ENCODE data around the gene TMPRSS2. TPM values are rescaled to one million over a fixed set of nuclear protein-coding genes. Genes with fewer than 3 reads are reported as not detected.

Gene TMPRSS2
- 0.07 TPM in 1 of 2 replicates, not detected in the other for total RNA-seq

DNA sequence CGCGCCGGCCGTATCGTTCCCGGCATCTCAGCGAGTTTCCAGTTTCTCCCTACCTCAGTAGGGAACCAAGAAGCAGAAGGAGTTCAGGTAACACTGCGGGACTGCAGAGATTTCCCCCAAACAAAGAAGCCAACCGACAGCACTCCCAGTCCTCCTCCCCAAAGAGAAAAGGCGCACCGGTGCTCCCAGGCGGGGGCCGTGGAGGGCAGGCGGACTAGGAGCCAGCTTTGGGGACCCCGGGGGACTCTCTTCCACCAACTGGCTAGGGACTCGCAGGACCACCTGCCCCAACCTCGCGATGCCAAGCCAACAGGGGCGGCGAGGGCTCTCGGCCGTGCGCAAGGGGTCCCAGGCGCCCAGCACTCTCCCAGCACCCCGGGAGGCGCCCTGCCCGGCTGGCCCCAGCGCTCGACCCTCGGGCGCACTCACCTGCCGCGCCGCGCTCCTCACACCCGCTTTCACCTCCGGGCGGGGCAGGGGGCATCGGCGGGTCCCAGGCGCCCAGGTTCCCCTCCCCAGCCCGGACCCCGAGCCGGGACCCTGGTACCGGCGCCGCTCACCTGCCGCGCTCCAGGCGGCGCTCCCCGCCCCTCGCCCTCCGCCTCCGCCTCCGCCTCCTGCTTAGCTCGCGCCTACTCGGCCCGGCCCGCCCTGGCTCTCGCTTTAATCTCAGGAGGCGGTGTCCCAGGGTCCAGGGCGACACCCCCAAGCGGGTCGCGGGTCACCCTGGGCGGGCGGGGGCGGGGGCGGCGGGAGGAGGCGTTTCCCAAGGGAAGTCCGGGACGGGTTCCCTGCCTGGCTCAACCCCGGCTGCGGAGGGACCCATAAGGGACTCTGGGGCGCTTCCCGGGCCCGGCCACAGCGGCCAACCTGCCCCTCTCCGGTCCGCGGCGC, at the start of gene TMPRSS2:
Gene TMPRSS2, minus strand, starts transcription at position 638 of the 894 bp plus-strand sequence. CDS start 10,025 bp downstream, outside the sequence.
- intact Hi-C loops (cut with micrococcal nuclease): no loop called here

DNA sequence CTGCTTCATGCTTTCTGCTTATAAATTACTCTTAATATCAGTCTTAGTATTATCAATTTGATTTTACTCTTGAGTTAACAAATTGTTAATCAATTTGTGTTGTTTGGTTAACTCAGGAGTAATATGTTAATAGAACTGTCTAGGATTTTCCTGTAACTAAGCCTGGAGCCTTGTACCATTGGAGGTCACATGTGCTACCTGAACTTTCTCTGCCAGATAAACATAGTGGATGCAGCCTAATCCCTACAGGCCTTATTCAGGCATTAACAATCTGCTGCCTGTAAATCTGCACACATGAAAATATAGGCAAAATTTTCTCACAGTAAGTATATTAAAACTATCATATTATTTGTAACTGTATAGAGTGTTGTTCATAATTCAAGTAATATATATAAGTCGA, 47.1 kb upstream of the TMPRSS2 start:
- intact Hi-C loops (cut with micrococcal nuclease): no loop called here

DNA sequence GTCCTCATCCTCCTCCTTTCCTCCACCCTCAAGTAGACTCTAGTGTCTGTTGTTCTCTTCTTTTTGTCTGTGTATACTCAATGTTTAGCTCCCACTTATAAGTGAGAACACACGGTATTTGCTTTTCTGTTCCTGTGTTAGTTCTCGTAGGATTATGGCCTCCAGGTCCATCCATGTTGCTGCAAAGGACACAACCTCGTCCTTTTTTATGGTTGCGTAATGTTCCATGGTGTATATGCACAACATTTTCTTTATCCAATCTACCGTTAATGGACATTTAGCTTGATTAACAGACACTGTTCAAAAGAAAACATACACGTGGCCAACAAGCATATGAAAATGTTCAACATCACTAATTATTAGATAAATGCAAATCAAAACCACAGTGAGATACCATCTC, 44.3 kb upstream of the TMPRSS2 start:
- intact Hi-C loops (cut with micrococcal nuclease): no loop called here

DNA sequence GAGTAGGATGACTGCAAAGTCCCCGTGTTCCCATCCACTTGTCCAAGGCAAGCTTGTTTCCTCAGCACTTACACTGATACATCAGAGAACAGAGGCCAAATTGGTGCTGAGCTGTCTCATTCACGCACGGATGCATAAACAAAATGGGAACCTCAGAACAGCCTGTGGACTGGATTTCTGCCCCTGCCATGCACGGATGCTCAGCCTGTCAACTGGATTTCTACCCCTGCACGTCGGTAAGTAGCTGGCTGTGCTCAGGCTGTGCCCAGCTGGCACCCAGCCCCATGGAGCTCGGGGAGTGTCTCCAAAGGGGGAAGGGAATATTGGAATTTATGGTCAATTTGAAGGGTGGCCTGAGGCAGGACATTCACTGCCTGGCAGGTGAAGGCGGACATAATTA, 40.8 kb upstream of the TMPRSS2 start:
- intact Hi-C loops (cut with micrococcal nuclease): no loop called here

DNA sequence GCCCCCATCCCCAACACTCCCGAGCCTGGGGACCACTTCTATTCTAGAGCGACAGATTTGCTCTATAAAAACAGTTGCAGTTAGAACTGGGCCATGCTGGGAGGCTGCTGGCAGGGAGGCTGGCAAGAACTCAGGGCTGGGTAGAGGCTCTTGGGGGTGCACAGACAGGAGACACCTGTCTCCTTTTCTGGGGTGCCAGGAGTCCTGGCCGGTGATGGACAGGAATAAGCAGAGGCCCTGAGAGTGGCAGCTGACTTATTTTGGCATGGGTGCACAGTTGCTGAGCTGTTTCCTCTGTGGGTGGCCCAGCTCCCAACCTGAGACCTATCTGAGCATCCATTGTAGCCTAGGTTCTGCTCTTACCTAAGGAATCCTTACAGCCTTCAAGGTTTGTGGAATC, 39.2 kb upstream of the TMPRSS2 start:
- intact Hi-C loops (cut with micrococcal nuclease): no loop called here

DNA sequence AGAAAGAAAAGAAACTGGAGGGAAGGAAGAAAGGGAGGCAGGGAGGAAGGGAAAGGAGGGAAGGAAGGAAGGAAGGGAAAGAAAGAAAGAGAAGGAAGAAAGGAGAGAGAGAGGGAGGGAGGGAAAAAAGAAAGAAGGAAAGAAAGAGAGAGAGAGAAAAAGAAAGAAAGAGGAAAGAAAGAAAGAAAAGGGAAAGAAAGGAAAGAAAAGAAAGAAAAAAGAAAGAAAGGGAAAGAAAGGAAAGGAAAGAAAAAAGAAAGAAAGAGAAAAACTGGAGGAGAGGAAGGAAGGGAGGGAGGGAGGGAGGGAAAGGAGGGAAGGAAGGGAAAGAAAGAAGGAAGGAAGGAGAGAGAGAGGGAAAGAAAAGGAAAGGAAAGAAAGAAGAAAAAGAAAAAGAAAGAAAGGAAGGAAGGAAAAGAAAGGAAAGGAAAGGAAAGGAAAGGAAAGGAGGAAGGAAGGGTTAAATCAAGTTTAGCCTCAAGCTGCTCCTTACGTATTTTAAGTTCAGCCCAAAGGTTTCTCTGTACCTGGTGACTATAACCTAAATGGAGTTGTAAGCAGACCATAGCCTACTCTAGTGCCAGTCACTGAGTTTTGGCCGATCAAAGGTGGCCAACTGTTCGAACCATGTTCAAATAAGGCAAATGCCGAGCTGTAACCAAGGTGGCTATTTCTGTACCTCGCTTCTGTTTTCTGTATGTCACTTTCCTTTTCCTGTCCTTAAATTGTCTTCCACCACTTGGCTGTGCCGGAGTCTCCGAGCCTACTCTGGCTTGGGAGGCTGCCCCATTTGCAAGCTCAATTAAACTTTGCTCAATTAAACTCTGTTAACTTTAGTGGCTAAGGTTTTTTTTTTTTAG, 37.8 kb upstream of the TMPRSS2 start:
- intact Hi-C loops (cut with micrococcal nuclease): no loop called here

DNA sequence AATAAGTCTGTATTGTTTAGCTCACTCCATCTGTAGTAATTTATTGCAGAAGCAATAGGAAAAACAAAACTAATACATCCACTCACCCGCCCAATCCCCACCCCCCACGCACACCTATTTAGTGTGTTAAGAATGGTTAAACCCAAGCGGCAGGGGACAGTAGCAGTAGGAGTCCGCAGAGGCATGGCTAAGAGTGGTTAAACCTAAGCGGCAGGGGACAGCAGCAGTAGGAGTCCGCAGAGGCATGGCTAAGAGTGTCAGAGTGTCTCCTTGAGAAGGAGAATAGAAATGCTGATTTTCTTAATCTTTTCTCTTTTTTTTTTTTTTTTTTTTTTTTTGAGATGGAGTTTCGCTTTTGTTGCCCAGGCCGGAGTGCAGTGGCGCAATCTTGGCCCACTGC, 34.8 kb upstream of the TMPRSS2 start:
- intact Hi-C loops (cut with micrococcal nuclease): no loop called here

DNA sequence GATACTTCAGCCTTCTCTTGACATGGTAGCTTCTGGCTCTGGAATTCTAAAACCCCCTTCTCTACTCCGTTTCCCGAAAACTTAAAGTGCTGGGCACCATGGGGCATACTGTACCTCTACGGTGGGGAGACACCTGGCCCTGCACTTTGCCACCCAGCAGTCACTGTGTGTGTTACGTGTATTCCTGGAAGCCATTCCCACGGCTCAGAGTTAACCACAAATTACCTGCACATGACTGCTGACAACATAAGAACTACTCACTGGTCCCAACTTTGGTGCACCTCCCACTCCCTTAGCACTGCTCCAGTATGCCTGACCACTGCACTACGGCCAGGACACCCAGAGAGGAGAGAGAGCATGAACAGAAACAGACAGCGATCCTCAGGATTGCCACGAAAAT, 29.4 kb upstream of the TMPRSS2 start:
- intact Hi-C loops (cut with micrococcal nuclease): no loop called here

DNA sequence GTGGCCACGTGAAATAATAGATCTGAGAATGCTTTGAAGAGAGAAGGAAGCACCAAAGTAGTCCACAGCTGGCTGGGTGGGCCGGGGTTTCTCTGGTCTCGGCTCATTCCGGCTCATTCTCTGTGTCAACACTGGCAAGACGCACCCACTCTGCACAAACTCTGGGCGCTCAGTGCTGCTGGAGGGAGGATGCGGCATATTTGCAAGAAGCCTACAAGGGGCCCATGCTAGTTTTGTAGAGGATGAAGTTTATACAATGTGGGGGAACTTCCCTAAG, 28.8 kb upstream of the TMPRSS2 start:
- intact Hi-C loops (cut with micrococcal nuclease): no loop called here

DNA sequence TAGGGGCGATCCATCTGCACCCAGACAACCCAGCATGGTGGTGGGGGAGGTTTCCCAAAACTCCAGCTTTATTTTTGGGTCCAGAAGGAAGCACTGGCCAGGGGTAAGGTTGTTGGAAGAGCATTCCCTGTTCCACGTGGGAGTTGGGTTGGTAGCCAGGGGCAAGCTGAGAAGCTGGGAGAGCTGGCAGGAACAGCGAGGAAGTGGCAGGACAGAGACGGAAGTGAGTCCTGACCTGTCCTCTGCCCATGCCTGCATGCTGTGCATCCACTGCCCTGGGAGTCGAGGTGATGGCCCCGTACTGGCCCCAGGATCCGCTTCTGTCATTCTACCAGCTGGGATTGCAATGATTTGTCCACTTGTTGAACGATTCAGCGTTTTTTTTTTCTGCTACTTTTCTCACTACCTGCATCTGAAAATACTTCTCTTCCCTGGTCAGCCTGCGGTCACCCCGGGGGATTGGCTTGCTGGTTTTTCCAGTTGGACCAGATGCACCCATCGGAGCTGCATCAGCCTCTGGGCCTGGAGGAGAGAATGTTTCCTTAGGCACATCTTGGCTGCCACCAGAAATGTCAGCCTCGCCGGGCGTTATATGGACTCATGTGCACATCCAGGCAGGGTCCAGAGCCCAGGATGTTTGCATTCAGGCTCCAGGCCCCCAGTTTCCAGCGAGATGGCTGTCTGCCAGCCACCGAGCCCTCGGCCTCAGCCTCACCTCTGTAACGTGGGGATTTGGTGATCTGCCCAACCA, 28.3 kb upstream of the TMPRSS2 start:
- intact Hi-C loops (cut with micrococcal nuclease): no loop called here

DNA sequence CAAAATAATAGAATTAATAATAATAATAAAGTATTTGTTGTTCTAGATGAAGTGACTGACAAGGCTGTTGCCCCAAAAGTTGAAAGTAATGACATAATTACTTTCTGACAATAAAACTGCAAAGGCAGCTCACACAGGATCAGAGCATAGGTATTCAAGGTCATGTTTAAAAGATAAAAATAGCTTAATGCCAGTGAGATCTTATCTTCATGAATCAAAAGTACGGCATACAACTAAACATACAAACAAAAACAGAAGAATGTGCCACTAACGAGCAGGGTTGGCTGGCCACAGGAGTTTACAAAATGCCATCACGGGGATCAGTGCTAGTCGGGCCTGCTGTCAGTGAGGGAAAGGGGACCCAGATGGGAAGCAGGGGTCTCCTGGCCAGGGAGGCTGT, 22.4 kb upstream of the TMPRSS2 start:
- intact Hi-C loops (cut with micrococcal nuclease): no loop called here

DNA sequence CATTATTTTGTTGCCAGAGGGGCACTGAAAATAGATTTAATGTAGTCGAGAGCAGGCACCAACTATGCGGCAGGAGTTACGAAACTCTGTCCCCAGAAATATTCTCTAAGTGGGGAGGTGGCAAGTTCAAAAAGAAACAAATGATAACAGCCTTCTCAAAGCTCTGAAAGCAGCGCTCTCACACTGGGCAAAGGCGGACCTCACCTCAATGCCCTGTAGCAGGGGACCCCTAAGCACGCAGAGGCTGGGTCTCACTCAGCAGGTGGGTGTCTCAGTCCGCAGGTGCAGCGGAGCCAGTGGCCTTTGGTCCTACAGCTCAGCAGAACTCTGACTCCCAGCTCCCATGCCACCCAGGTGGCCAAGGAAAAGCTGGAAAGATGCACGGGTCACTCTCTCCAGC, 21.8 kb upstream of the TMPRSS2 start:
- intact Hi-C loops (cut with micrococcal nuclease): no loop called here

DNA sequence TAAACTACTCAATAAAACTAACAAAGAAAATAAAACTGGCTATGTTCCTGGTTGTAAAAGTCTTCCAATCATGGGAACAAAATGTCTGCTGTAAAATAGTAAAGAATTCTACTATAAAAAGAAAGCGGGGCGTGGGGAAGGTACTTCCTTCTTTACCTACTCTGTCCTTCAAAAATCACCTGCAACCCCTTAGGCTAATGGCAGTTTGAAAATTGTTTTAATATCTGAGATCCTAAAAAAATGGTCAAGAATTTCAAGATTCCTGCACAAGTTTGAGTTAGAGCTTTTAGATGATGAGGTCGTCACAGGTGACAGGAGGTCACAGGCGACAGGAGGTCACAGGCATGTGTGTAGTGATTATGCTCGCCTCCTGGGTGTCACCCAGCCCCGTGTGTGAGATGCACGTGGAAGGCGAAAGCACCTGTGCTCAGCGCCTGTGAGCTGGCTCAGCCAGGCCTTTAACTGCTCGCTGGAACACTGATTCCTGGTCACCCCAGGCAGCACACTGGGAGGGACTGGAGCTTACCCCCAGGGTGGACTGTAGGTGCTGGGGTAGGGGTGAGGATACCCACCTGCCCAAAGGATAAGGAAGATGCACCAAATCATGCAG, 18.6 kb upstream of the TMPRSS2 start:
- intact Hi-C loops (cut with micrococcal nuclease): no loop called here

DNA sequence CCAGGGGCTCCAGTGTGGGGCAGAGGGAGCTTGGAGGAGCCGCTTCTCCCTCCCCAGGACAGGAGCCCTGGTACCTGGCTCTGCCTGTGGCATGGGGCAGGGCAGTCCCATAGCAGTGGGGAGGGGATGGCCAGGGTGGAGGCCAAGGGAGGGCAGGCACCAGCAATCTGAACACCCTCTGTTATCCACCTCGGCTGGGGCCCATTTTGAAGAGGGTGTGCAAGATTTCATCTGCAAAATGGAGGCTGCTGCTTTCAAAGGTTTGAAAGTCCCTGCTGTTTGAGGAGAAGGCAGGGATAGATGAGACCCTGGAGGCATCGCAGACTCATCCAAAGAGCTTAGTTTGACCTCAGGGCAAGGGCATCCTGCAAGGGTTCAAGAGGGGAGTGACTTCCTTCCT, 15.2 kb upstream of the TMPRSS2 start:
- intact Hi-C loops (cut with micrococcal nuclease): no loop called here

DNA sequence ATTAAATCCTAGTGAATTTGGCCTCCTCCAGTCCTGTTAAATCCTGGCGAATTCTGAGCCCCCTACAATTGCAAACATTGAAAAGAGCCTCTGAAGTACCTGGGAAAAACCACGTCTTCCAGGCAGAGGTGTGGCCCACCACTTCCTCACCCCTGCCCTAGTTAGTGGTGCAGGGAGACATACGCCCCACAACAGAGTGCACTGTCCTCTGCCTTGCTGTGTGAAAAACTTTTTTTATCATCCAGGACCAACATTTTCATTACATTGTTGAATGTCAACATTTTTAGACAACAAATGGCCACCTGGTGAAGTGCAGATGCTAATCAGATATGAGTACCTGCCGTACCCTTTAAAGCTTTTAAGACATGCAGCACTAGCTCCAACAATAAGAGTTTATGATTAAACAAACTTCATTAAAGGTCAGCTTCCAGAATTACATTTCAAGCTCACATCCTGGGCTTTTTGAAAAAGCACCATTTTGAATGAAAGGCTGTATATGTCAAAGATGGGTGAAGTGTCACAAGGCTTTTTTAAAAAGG, 13.6 kb upstream of the TMPRSS2 start:
- intact Hi-C loops (cut with micrococcal nuclease): no loop called here

DNA sequence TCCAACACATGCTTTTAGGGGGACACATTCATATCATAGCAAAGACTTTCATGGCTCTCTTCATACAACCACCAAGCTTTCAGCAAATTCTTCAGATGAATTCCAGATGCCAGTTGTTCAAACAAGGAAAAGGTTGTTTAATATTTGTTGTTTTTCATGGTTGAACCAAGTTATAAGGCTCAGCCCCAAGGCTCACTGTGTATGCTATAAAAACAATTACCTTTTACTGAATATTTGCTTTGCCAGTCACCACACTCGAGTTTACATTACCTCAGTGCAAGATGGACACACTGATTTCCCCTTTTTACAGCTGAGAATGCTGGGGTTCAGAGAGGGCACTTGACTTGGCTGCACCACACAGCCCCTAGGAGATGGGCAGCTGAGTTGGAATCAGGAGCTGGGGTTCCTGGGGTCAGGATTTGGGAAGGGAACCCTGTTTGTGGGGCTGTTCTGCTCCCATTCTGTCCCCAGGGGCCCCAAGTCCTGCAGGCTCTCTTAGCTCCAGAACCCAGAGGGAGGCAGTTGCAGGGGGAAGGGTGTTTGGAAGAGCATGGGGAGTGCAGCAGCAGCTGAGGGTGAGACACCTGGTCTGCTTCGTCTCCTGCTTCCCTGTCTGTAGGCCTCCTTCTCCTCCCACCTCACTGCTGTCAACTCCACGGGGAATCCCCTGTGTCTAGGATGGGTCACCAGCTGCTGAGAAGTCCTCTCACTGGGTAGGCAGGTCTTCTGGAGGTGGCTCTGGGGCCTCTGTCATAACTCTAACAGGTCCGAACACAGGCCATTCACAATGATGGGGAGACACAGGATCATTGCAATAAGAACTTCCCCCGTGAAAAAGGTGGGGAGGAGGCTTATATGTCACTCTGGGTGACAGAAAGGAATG, 12.8 kb upstream of the TMPRSS2 start:
- intact Hi-C loops (cut with micrococcal nuclease): no loop called here

DNA sequence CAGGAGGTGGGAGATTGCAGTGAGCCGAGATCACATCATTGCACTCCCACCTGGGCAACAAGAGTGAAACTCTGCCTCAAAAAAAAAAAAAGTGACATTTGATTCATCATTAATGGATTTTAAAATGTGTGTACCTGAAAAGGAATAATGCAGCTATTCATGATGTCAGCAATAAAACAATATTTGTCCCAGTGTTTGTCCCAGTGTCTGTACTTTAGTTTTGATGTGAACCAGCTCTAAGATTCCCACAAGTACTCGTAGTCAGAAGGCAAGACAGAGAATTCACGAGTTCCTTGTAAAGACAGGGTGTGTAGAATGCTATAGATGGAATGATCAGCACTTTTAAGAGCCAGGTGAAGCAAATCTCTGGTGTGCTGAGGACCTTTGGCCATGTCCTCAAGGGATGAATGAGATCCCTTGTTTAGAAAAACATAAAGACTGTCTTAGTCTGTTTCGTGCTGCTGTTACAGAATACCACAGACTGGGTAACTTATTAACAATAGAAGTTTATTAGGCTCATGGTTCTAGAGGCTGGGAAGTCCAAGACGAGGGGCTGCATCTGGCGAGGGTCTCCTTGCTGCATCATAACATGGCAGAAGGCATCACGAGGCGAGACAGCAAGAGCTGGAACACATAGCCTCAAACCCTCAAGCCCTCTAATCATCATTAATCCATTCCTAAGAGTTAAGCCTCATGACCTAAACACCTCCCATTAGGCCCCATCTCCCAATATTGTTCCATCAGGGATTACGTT, 12.0 kb upstream of the TMPRSS2 start:
- intact Hi-C loops (cut with micrococcal nuclease): no loop called here

DNA sequence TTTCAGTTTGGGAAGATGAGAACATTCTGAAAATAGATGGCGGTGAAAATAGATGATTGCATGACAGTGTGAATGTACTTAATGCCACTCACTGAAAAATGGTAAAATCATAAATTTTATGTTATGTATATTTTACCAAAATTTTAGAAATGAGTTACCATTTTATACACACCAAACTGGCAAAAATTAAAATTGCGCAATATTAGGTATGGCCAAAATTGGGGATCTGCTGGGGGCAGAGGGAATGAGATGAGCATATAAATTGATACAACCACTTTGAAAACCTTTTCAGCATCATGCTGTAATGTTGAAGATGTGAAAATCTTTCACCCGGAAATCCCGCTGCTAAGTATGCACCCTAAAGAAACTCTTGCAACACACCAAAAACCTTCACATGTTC, 10.8 kb upstream of the TMPRSS2 start:
- intact Hi-C loops (cut with micrococcal nuclease): no loop called here

DNA sequence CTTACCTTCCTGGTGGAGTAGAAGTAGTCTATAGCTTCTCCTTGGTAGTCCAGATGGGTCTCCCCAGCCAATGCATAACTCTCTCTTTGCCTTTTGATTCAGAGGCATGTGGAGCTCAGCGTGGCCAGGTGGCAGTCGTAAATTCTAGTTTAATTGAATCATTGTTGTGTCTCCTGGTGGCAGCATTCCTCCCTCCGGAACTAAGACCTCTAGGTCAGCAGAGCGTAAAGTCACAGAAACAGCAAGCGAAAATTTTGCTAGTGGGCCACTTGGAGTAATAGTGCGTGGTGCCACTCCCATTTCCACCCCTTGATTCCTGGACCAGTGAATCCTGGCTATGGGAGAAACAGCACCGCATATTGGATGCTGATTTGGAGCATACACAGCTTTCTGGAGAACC, 3.9 kb upstream of the TMPRSS2 start:
- intact Hi-C loops (cut with micrococcal nuclease): no loop called here

DNA sequence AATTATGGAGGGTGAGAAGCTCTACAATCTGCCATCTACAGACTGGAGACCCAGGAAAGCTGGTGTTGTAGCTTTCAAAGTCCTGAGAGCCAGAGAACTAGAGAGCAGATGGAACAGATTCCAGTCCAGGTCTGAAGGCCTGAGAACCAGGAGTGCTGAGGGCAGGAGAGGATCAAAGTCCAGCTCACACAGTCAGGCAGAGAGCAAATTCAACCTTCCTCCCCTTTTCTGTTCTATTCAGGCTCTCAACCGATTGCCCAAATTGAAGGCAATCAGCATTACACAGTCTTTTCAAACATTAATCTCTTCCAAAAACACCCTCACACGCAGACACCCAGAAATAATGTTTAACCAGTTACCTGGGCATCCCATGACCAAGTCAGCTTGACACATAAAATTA, 2.5 kb upstream of the TMPRSS2 start:
- intact Hi-C loops (cut with micrococcal nuclease): no loop called here
